Measurements from ENCODE around the gene TCN1. TPM values are rescaled to one million over a fixed set of nuclear protein-coding genes. Genes with fewer than 3 reads are reported as not detected.
"Not testable (repeated sequence)": the region's sequence is repeated elsewhere in the genome, so short reads cannot be mapped to it uniquely, and the experiment has no call there.

The TCN1 gene
- total RNA-seq, 2 donors from 2014 or later = not detected

- no peak for ATAC-seq
- intact Hi-C loops (cut with DNase I, micrococcal nuclease) = no loop called here
Measured at GRCh38 chr11:59865031-59865430, 1.3 kb downstream of the TCN1 start.

GRCh38 chr11:59862252-59862651 lies 4.0 kb downstream of the TCN1 start:
- no peak for ATAC-seq

More at GRCh38 chr11:59865031-59865430, 1.3 kb downstream of the TCN1 start:
- DNase-seq = no peak

GRCh38 chr11:59859673-59860072 lies 6.6 kb downstream of the TCN1 start:
- intact Hi-C loops (cut with DNase I, micrococcal nuclease) = no loop called here
- no peak for ATAC-seq
- no peak for DNase-seq

More at GRCh38 chr11:59862252-59862651, 4.0 kb downstream of the TCN1 start:
- intact Hi-C loops (cut with DNase I, micrococcal nuclease) = no loop called here
- no peak for DNase-seq

GRCh38 chr11:59857439-59858434 lies 8.6 kb downstream of the TCN1 start:
- ATAC-seq = peak; percentile 53
- intact Hi-C loops (cut with DNase I, micrococcal nuclease) = no loop called here
- DNase-seq = no peak

GRCh38 chr11:59854871-59855270 lies 11.4 kb downstream of the TCN1 start:
- no peak for ATAC-seq
- intact Hi-C loops (cut with DNase I, micrococcal nuclease) = no loop called here

GRCh38 chr11:59851416-59851815 lies 14.9 kb downstream of the TCN1 start:
- DNase-seq; intact Hi-C loops (cut with DNase I, micrococcal nuclease); ATAC-seq: not testable (repeated sequence)

More at GRCh38 chr11:59854871-59855270, 11.4 kb downstream of the TCN1 start:
- DNase-seq = no peak

GRCh38 chr11:59849551-59849950 lies 16.7 kb downstream of the TCN1 start:
- intact Hi-C loops (cut with DNase I, micrococcal nuclease); ATAC-seq; DNase-seq: not testable (repeated sequence)

- intact Hi-C loops (cut with DNase I, micrococcal nuclease) = no loop called here
- peak; percentile 57 to 73 for DNase-seq
- ATAC-seq = peak; percentile 96
Measured at GRCh38 chr11:59849129-59849528, 17.2 kb downstream of the TCN1 start.

GRCh38 chr11:59848439-59848838 lies 17.8 kb downstream of the TCN1 start:
- DNase-seq; intact Hi-C loops (cut with DNase I, micrococcal nuclease); ATAC-seq: not testable (repeated sequence)

- DNase-seq (no peak), ATAC-seq (no peak)
- intact Hi-C loops (cut with DNase I, micrococcal nuclease) = no loop called here
Measured at GRCh38 chr11:59847626-59848025, 18.7 kb downstream of the TCN1 start.

- intact Hi-C loops (cut with DNase I, micrococcal nuclease) = no loop called here
- no peak for ATAC-seq
- DNase-seq = no peak
Measured at GRCh38 chr11:59846556-59846955, 19.7 kb downstream of the TCN1 start.

- ATAC-seq = no peak
- intact Hi-C loops (cut with DNase I, micrococcal nuclease) = no loop called here
- no peak for DNase-seq
Measured at GRCh38 chr11:59845399-59845798, 20.9 kb downstream of the TCN1 start, which contains the start of gene CBLIF. Gene CBLIF, minus strand, starts transcription at chr11:59845499. Its CDS starts 46 bp downstream, at chr11:59845453.

- intact Hi-C loops (cut with DNase I, micrococcal nuclease) = no loop called here
- ATAC-seq (no peak), DNase-seq (no peak)
Measured at GRCh38 chr11:59842316-59842715, 24.0 kb downstream of the TCN1 start.

GRCh38 chr11:59841514-59841913 lies 24.8 kb downstream of the TCN1 start:
- intact Hi-C loops (cut with DNase I, micrococcal nuclease) = no loop called here
- ATAC-seq = no peak
- DNase-seq = no peak

GRCh38 chr11:59839615-59840014 lies 26.7 kb downstream of the TCN1 start:
- intact Hi-C loops (cut with DNase I, micrococcal nuclease) = no loop called here
- DNase-seq (no peak), ATAC-seq (no peak)

GRCh38 chr11:59833602-59834001 lies 32.7 kb downstream of the TCN1 start:
- ATAC-seq (no peak), DNase-seq (no peak)
- intact Hi-C loops (cut with DNase I, micrococcal nuclease) = no loop called here

GRCh38 chr11:59829358-59829757 lies 36.9 kb downstream of the TCN1 start:
- intact Hi-C loops (cut with DNase I, micrococcal nuclease) = no loop called here
- no peak for DNase-seq
- ATAC-seq = no peak

GRCh38 chr11:59822989-59823566 lies 43.2 kb downstream of the TCN1 start:
- intact Hi-C loops (cut with DNase I, micrococcal nuclease) = no loop called here
- ATAC-seq (peak; percentile 96), DNase-seq (peak; percentile 25 to 33)

GRCh38 chr11:59818572-59818971 lies 47.7 kb downstream of the TCN1 start:
- DNase-seq (no peak), ATAC-seq (no peak)
- intact Hi-C loops (cut with DNase I, micrococcal nuclease) = no loop called here

- DNase-seq; intact Hi-C loops (cut with DNase I, micrococcal nuclease); ATAC-seq: not testable (repeated sequence)
Measured at GRCh38 chr11:59816434-59816833, 49.9 kb downstream of the TCN1 start.
